GM21737 (cell line): Measurements from ENCODE around the gene AP1M1.
"Not testable (repeated sequence)": the region's sequence is repeated elsewhere in the genome, so short reads cannot be mapped to it uniquely, and the experiment has no call there.

Experiments
- ATAC-seq: cut with Tn5 transposase; IDR thresholded peaks from one replicate; pipeline ENCODE4 v1.9.1; 2021; ENCODE audit warnings: mild to moderate bottlenecking, moderate library complexity; ENCODE audit not compliant: unreplicated experiment

The AP1M1 gene

GRCh38 chr19:16260812-16261161 lies 63.1 kb downstream of the AP1M1 start:
- ATAC-seq = no peak

DNA sequence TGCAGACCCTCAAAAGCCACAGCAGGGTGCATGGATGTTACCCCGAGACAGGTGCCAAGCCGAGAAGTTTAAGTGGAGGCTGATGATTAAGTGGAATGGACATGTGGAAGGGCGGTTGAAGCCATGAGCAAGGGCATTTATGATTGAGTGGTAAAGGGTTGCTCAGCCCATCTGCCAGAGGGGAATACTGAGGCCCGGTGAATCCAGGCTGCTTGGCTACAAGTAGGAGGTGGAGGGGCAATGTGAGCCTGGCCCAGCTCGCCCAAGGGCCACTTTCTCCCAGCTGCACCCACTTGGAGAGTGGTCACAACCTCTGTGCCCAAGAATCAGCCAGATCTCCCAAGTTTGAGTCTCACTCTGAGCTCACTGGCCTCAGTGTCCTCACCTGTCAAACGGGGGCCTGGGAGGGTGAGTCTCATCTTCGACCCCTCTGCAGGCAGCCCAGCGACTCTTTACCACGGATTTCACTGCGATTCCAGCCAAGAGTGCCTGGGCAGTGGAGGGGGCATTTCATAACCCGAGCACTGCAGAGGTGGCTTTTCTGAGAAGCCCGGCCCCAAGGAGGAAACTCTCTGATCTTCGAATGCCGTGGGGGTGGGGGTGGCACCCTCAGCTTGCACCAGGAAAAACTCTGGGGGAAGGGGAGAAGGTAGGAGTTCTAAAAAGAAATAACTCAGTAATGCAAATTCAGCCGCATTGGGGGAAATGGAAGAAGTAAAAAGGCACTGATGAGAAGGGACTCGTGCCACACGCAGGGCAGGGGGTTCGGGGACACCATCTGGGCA lies 64.1 kb downstream of the AP1M1 start:
- no peak for ATAC-seq

GRCh38 chr19:16262618-16263017 lies 64.9 kb downstream of the AP1M1 start:
- ATAC-seq = no peak

GRCh38 chr19:16263141-16263761 lies 65.5 kb downstream of the AP1M1 start:
- ATAC-seq = no peak

DNA sequence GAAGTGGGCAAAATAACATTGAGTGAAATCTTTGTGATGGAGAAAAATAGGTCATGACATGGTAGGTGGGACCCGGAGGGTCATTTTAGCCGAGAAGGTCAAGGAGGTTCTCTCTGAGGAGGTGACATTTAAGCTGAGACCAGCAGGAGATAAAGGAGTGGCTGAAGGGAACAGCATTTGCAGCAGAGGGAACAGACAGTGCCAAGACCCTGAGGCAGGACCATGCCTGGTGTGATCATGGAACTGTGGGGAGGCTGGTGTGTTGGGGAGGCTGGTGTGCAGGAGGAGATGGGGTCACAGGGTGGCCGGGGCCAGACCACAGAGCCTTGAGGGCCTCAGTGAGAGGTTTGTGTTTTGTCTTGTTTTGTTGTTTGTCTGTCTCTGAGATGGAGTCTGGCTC lies 67.5 kb downstream of the AP1M1 start:
- ATAC-seq = no peak

GRCh38 chr19:16265890-16266585 lies 68.3 kb downstream of the AP1M1 start:
- ATAC-seq = no peak

GRCh38 chr19:16266586-16266942 lies 68.9 kb downstream of the AP1M1 start:
- ATAC-seq = no peak

GRCh38 chr19:16268676-16269319 lies 71.1 kb downstream of the AP1M1 start:
- ATAC-seq = no peak

GRCh38 chr19:16272945-16273344 lies 75.2 kb downstream of the AP1M1 start:
- no peak for ATAC-seq

DNA sequence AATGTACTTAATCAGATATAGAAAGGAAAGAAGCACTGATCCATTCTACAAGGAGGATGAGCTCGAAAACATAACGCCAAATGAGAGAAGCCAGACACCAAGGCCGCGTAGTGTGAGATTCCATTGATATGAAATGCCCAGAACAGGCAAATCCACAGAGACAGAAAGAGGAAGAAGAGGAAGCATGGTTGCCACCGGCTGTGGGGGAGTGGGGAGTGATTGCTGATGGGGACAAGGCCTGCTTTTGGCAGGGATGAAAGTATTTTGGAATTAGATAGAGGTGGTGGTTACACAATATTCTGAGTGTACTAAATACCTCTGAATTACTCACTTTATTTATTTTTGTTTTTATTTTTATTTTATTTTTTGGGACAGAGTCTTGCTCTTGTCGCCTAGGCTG lies 76.7 kb downstream of the AP1M1 start:
- ATAC-seq = no peak

- ATAC-seq = no peak
Observed at GRCh38 chr19:16280306-16280705, 82.6 kb downstream of the AP1M1 start.

- ATAC-seq = no peak
Observed at GRCh38 chr19:16281743-16282142, 84.0 kb downstream of the AP1M1 start.

- no peak for ATAC-seq
Observed at GRCh38 chr19:16283210-16284061, 85.7 kb downstream of the AP1M1 start.

DNA sequence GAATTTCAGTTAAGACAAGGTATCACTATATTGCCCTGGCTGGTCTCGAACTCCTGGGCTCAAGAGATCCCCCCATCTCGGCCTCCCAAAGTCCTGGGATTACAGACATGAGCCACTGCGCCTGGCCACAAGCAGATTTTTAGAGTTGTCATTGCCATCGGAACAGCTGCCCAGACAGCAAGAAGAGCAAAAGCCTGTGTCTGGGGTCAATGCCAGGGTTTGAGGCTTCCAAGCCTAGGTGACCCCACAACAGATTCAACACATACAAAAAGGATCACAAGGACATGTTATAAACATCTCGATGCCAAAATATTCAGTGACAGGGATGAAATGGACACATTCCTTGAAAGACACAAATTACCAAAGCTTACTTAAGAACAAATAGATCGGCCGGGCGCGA lies 86.8 kb downstream of the AP1M1 start:
- no peak for ATAC-seq

DNA sequence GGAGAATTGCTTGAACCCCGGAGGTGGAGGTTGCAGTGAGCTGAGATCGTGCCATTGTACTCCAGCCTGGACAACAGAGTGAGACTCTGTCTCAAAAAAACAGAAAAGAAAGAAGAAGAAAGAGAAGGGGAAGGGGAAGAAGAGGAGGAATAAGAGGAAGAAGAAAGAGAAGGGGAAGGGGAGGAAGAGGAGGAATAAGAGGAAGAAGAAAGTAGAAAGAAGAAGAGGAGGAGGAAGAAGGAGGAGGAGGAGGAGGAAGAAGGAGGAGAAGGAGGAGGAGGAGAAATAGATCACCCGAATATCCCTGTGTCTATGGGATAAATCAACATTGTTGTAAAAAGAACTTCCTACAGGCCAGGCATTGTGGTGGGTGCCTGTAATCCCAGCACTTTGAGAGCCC lies 87.4 kb downstream of the AP1M1 start:
- ATAC-seq = not testable (repeated sequence)

DNA sequence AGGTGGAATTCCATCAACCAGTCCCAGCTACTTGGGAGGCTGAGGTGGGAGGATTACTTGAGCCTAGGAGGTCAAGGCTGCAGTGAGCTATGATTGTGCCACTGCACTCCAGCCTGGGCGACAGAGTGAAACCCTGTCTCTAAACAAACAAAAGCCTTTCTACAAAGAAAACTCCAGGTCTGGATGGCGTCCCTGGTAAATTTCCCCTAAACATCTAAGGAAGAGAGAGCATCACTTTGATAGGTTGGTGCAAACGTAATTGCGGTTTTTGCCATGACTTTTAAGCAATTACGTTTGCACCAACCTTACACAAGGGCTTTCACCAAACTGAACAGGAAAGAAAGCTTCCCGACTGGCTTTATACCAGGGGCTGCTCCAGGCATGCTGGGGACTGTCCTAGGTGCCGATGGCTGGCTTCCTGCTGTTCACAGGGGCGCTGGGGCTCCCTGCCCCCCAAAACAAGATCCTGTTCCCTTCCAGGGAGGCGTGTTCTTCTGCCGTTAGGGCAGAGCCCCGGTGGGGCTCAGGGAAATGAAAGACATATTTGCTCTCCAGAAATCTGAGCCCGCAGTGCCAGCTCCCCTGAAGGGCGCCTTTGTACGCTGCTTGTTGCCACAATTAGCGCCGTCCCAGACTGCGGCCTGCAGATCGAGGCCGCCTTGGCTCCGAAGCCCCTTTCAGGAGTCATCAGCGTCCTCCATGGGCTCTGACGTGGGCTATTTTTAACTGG lies 88.2 kb downstream of the AP1M1 start:
- ATAC-seq = no peak

DNA sequence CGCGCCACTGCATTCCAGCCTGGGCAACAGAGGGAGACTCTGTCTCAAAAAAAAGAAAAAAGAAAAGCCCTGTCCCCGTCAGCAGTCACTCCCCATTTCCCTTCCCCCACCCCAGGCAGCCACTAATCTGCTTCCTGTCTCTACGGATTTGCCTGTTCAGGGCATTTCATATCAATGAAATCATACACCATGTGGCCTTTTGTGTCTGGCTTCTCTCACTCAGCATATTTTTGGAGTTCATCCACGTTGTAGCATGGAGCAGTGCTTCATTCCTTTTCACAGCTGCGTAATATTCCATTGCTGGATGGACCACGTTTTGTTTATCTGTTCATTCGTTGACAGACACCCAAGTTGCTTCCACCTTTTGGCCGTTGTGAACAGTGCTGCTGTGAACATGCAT lies 90.8 kb downstream of the AP1M1 start:
- ATAC-seq = no peak

GRCh38 chr19:16289594-16289993 lies 91.9 kb downstream of the AP1M1 start:
- no peak for ATAC-seq

DNA sequence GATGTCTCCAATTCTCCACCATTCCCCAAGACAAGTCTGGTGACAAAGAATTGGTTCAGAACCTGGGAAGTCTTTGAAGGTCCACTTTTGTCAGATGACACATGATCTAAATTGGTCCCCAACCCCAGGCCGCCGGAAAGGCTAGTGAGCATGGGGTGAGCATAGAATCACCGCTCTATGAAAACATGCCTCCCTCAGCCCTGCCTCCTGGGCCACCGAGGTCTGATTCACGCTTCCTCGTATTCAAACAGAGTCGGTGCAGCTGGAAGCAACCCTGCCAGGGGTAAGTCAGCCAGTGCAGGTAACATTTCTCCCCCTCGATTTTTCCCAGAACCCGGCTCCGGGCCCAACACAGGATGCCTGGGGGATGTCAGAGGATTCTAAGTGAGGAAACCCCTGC lies 93.0 kb downstream of the AP1M1 start:
- no peak for ATAC-seq
